Thoracic aorta (tissue), 2 donors: ENCODE results near the gene CTAGE6. TPM values are rescaled to one million over a fixed set of nuclear protein-coding genes. Genes with fewer than 3 reads are reported as not detected.
"Not testable (repeated sequence)": the region's sequence is repeated elsewhere in the genome, so short reads cannot be mapped to it uniquely, and the experiment has no call there.

Experiments
- ATAC-seq: fragments of 150-250 bp; one replicate; pipeline ENCODE4 v1.8.0; 2017; ENCODE audit warnings: low read depth; ENCODE audit not compliant: insufficient number of reproducible peaks, low FRiP score
- DNase-seq: peaks from one replicate; pipeline ENCODE4 v3.0.0-alpha.2; 2020; ENCODE audit warnings: low spot score
- H3K27ac ChIP-seq, 2 donors: fragments of 200-600 bp; sonication (generic); 1 replicate in 1 of 2; 2 replicates in 1 of 2; pipeline ENCODE4 v1.5.1; 2016; ENCODE audit warnings: mild to moderate bottlenecking in 2 of 2, moderate library complexity in 2 of 2
- H3K27me3 ChIP-seq: fragments of 200-600 bp; sonication (generic); replicated peaks from 2 replicates; pipeline ENCODE4 v1.6.0; 2016; ENCODE audit warnings: mild to moderate bottlenecking; ENCODE audit not compliant: insufficient read depth
- H3K36me3 ChIP-seq: fragments of 200-600 bp; sonication (generic); one replicate; pipeline ENCODE4 v1.5.1; 2016
- H3K4me1 ChIP-seq, 2 donors: fragments of 200-600 bp; sonication (generic); 1 replicate in 1 of 2; 2 replicates in 1 of 2; pipeline versions ENCODE4 v1.5.1 to v1.6.0; 2016; ENCODE audit warnings: low read depth in 2 of 2, mild to moderate bottlenecking in 1 of 2; ENCODE audit not compliant: control insufficient read depth in 1 of 2
- H3K4me3 ChIP-seq: fragments of 200-600 bp; sonication (generic); 2 replicates; pipeline ENCODE4 v1.5.1; 2016; ENCODE audit warnings: mild to moderate bottlenecking
- H3K9me3 ChIP-seq: fragments of 200-600 bp; sonication (generic); 2 replicates; pipeline ENCODE4 v1.5.1; 2016
- total RNA-seq, 2 donors: library from RNA; depleted of rRNA; stranded (reverse); fragments of >200 nt; gene quantifications; one replicate each; pipeline versions ENCODE4 v1.1.0 to v1.2.3, GENCODE V29; 2016
- TF ChIP-seq, protein P1 (sequence below): fragments of 200-600 bp; sonication (generic); IDR thresholded peaks from one replicate; pipeline ENCODE4 v1.5.1; 2019; ENCODE audit warnings: antibody characterized with exemption

Gene CTAGE6
- total RNA-seq, 2 donors from 2014 or later = 0.68 to 2.7 TPM

DNA sequence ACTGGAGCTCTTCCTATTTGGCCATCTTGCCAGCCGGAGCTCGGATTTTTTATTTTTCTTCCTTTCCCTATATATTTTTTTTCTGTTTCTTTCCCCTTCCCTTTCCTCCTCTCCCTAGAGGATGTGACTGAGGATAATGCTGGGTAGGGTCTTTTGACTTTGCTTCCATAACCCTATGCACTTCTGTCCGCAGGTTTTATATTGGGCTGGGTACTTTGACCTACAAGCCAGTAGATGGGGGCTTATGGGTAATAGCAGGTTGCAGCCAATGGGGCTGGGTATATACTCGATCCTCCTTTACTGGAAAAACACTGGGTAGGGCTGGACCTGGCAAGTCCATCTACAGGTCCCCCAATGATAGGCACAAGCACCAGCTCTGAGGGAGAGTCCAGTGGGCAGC is 12.2 kb downstream of the CTAGE6 start:
- not testable (repeated sequence) for H3K9me3 ChIP-seq, ATAC-seq, DNase-seq, H3K27me3 ChIP-seq, H3K4me3 ChIP-seq, H3K36me3 ChIP-seq, H3K27ac ChIP-seq, H3K4me1 ChIP-seq

DNA sequence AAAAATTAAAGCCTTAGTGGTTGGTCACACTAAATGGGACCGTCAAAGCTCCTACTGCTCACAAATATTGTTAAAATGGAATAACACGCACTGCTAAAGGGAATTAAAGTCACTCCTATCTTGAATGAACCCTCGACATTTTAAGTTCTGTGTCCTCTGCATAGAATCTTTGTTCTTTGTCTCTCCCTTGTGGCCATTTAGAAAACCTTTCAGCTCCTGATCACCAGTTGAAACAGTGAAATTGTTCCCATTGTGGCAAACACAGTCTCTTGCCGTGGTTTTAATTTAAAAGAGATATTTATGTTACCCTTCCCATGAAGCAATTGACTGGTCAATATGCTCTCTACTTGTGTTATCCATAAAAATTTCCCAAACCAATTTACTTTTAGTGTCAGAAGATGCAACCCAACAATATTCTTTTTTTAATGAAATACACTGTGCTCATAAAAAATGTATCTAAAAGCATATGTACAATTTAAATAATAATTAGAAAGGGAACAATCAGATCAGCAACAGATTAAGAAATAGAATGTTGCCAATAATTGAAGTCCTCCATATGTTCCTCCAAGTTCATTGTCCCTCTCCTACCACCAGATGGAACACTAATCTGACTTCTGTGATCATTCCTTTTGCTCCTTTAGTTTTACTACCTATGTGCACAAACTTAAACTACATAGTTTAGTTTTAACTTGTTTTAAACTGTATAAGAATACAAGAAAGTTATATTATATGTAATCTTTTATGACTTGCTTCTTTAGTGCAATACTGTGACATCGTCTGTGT is 20.3 kb downstream of the CTAGE6 start:
- not testable (repeated sequence) for H3K4me1 ChIP-seq, DNase-seq, H3K4me3 ChIP-seq, H3K36me3 ChIP-seq, H3K27me3 ChIP-seq, ATAC-seq, H3K27ac ChIP-seq, H3K9me3 ChIP-seq
- TF ChIP-seq, protein P1, sequence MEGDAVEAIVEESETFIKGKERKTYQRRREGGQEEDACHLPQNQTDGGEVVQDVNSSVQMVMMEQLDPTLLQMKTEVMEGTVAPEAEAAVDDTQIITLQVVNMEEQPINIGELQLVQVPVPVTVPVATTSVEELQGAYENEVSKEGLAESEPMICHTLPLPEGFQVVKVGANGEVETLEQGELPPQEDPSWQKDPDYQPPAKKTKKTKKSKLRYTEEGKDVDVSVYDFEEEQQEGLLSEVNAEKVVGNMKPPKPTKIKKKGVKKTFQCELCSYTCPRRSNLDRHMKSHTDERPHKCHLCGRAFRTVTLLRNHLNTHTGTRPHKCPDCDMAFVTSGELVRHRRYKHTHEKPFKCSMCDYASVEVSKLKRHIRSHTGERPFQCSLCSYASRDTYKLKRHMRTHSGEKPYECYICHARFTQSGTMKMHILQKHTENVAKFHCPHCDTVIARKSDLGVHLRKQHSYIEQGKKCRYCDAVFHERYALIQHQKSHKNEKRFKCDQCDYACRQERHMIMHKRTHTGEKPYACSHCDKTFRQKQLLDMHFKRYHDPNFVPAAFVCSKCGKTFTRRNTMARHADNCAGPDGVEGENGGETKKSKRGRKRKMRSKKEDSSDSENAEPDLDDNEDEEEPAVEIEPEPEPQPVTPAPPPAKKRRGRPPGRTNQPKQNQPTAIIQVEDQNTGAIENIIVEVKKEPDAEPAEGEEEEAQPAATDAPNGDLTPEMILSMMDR = peak; percentile 33

GRCh38 chr7:143735962-143736361 is 21.5 kb downstream of the CTAGE6 start:
- Histone ChIP-seq H3K36me3 (no peaks in the 10 kb centered on the region), H3K4me3 (no peak overlapping the region), H3K27ac (no peak overlapping the region), H3K9me3 (no peaks in the 10 kb centered on the region), H3K4me1 (no peaks in the 10 kb centered on the region), H3K27me3 (no peaks in the 10 kb centered on the region)
- DNase-seq (no peak), ATAC-seq (no peak)
- TF ChIP-seq, protein P1 = no peak

GRCh38 chr7:143733876-143734275 is 23.6 kb downstream of the CTAGE6 start:
- TF ChIP-seq, protein P1 = no peak
- H3K4me1 ChIP-seq = no peaks in the 10 kb centered on the region
- no peak for ATAC-seq
- H3K36me3 ChIP-seq = no peaks in the 10 kb centered on the region
- H3K4me3 ChIP-seq = no peak overlapping the region
- H3K27ac ChIP-seq = no peak overlapping the region
- H3K9me3 ChIP-seq = no peaks in the 10 kb centered on the region
- no peaks in the 10 kb centered on the region for H3K27me3 ChIP-seq
- DNase-seq = no peak

- Histone ChIP-seq H3K9me3 (no peaks in the 10 kb centered on the region), H3K27me3 (no peaks in the 10 kb centered on the region), H3K4me3 (no peak overlapping the region), H3K36me3 (no peaks in the 10 kb centered on the region), H3K4me1 (no peaks in the 10 kb centered on the region), H3K27ac (no peak overlapping the region)
- TF ChIP-seq, protein P1 = no peak
- no peak for ATAC-seq
- no peak for DNase-seq
Observed at GRCh38 chr7:143728333-143728862, 29.1 kb downstream of the CTAGE6 start.

DNA sequence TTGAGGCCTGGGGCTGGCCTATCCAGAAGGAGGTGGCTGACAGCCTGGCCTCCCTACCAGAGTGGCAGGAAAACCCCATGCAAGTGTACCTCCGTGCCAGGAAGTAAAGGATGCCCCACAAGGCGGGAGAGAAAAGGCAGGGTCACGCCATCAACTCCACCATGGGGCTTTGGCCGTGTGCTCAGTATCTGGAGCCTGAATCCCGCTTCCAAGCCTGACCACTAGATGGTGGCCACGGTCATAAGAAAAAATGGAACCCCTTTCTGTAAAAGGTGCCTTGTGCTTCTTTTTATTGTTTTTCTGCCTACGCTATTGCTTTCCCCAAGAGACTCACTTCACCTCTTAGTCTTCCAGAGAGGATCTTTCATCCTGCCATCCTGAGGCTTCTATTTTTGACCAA is 29.9 kb downstream of the CTAGE6 start:
- not testable (repeated sequence) for ATAC-seq, H3K27me3 ChIP-seq, DNase-seq, H3K9me3 ChIP-seq, H3K4me1 ChIP-seq, H3K4me3 ChIP-seq, H3K36me3 ChIP-seq, H3K27ac ChIP-seq

DNA sequence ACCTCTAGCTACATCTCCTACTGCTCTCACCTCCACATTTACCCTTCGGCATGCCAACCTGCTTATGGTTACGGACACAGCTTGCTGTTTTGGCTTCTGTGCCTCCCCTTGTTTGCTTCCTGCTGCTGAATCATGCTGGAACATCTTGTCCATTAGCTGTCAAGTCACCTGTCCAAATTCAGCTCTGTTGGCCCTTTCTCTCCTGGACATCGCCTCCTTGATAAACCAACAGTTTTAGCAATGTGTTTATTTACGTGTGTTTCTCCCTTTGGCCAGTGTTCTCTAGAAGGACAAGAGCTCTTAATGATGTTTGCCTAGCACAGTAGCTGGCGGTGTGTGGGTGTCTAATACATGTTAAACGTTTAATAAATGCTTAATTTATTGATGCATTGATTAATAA is 31.4 kb downstream of the CTAGE6 start:
- not testable (repeated sequence) for H3K4me1 ChIP-seq, H3K4me3 ChIP-seq, H3K36me3 ChIP-seq, H3K27me3 ChIP-seq, H3K27ac ChIP-seq, ATAC-seq, H3K9me3 ChIP-seq, DNase-seq

GRCh38 chr7:143720335-143720734 is 37.2 kb downstream of the CTAGE6 start:
- DNase-seq, H3K27ac ChIP-seq, H3K4me1 ChIP-seq, H3K9me3 ChIP-seq, H3K27me3 ChIP-seq, H3K36me3 ChIP-seq, ATAC-seq, H3K4me3 ChIP-seq: not testable (repeated sequence)
